WERI-Rb-1 (cell line): ENCODE data around the gene DCUN1D3.

Experiments
- DNase-seq: peaks from one replicate; pipeline ENCODE4 v3.0.0-alpha.2; 2020
- H3K27ac ChIP-seq: fragments of 250-450 bp; sonication (Bioruptor Pico); 2 replicates; pipeline ENCODE4 v1.5.1; 2020; ENCODE audit warnings: mild to moderate bottlenecking, moderate library complexity
- H3K27me3 ChIP-seq: fragments of 250-450 bp; sonication (Bioruptor Pico); 2 replicates; pipeline ENCODE4 v1.5.1; 2021; ENCODE audit warnings: mild to moderate bottlenecking, low read depth, moderate library complexity; ENCODE audit not compliant: insufficient read depth, severe bottlenecking
- H3K36me3 ChIP-seq: fragments of 250-450 bp; sonication (Bioruptor Pico); 2 replicates; pipeline ENCODE4 v1.5.1; 2020; ENCODE audit warnings: mild to moderate bottlenecking, moderate library complexity
- H3K4me3 ChIP-seq: 2 replicates; pipeline ENCODE4 v1.5.1; 2011; ENCODE audit warnings: low read depth, mild to moderate bottlenecking, control low read depth, low read length
- H3K9me3 ChIP-seq: fragments of 250-450 bp; sonication (Bioruptor Pico); 2 replicates; pipeline ENCODE4 v1.5.1; 2021; ENCODE audit warnings: mild to moderate bottlenecking, moderate library complexity; ENCODE audit not compliant: severe bottlenecking
- CTCF ChIP-seq: IDR thresholded peaks from 2 replicates; pipeline ENCODE4 v1.5.1; 2011; ENCODE audit warnings: low read depth, mild to moderate bottlenecking, control low read depth, inconsistent platforms, low read length

The DCUN1D3 gene

GRCh38 chr16:20846030-20846429 lies 54.1 kb downstream of the DCUN1D3 start:
- H3K4me3 ChIP-seq = no peak overlapping the region
- no peak overlapping the region for H3K27ac ChIP-seq
- peaks cover 38% of the 10 kb centered on the region for H3K36me3 ChIP-seq
- H3K27me3 ChIP-seq = no peaks in the 10 kb centered on the region
- H3K9me3 ChIP-seq = no peaks in the 10 kb centered on the region
- no peak for DNase-seq
- no peak for TF ChIP-seq CTCF

- no peak overlapping the region for H3K27ac ChIP-seq
- H3K36me3 ChIP-seq = peaks cover 48% of the 10 kb centered on the region
- H3K27me3 ChIP-seq = no peaks in the 10 kb centered on the region
- DNase-seq = no peak
- H3K9me3 ChIP-seq = no peaks in the 10 kb centered on the region
- no peak for TF ChIP-seq CTCF
- H3K4me3 ChIP-seq = no peak overlapping the region
Measured at GRCh38 chr16:20844588-20844987, 55.6 kb downstream of the DCUN1D3 start.

GRCh38 chr16:20844054-20844453 lies 56.1 kb downstream of the DCUN1D3 start:
- Histone ChIP-seq H3K36me3 (peaks cover 43% of the 10 kb centered on the region), H3K27ac (no peak overlapping the region), H3K27me3 (no peaks in the 10 kb centered on the region), H3K4me3 (no peak overlapping the region), H3K9me3 (no peaks in the 10 kb centered on the region)
- no peak for TF ChIP-seq CTCF
- no peak for DNase-seq

- Histone ChIP-seq H3K36me3 (peaks cover 59% of the 10 kb centered on the region), H3K27ac (no peak overlapping the region), H3K4me3 (no peak overlapping the region), H3K27me3 (no peaks in the 10 kb centered on the region), H3K9me3 (no peaks in the 10 kb centered on the region)
- DNase-seq = no peak
- no peak for TF ChIP-seq CTCF
Measured at GRCh38 chr16:20839504-20839903, 60.7 kb downstream of the DCUN1D3 start.

- H3K9me3 ChIP-seq = no peaks in the 10 kb centered on the region
- H3K27ac ChIP-seq = no peak overlapping the region
- no peaks in the 10 kb centered on the region for H3K27me3 ChIP-seq
- no peak for DNase-seq
- peaks cover 66% of the 10 kb centered on the region for H3K36me3 ChIP-seq
- no peak overlapping the region for H3K4me3 ChIP-seq
- no peak for TF ChIP-seq CTCF
Measured at GRCh38 chr16:20838240-20838639, 61.9 kb downstream of the DCUN1D3 start.

- no peak for TF ChIP-seq CTCF
- Histone ChIP-seq H3K9me3 (no peaks in the 10 kb centered on the region), H3K36me3 (peaks cover 59% of the 10 kb centered on the region), H3K27me3 (no peaks in the 10 kb centered on the region), H3K4me3 (no peak overlapping the region), H3K27ac (no peak overlapping the region)
- no peak for DNase-seq
Measured at GRCh38 chr16:20833086-20833485, 67.1 kb downstream of the DCUN1D3 start.
